LNCaP clone FGC (cell line): ENCODE measurements around the gene LRRC1.

Source experiments
- DNase-seq: peaks from one replicate; pipeline ENCODE4 v3.0.0-alpha.2; 2011; ENCODE audit warnings: low read depth
- H3K4me3 ChIP-seq: 2 replicates; pipeline ENCODE4 v1.5.1; 2011; ENCODE audit warnings: mild to moderate bottlenecking, low read depth, low read length, control low read depth
- CTCF ChIP-seq: IDR thresholded peaks from 2 replicates; pipeline ENCODE4 v1.5.1; 2012; ENCODE audit warnings: mild to moderate bottlenecking; ENCODE audit not compliant: control insufficient read depth, insufficient read depth; ENCODE audit errors: extremely low read depth

LRRC1 gene

GRCh38 chr6:53754330-53754729 lies 40.5 kb upstream of the LRRC1 start:
- no peak overlapping the region for H3K4me3 ChIP-seq
- TF ChIP-seq CTCF: no peak
- DNase-seq: no peak

GRCh38 chr6:53756396-53756795 lies 38.4 kb upstream of the LRRC1 start:
- no peak overlapping the region for H3K4me3 ChIP-seq
- DNase-seq: no peak

GRCh38 chr6:53758496-53758895 lies 36.3 kb upstream of the LRRC1 start:
- TF ChIP-seq CTCF: no peak
- no peak for DNase-seq
- no peak overlapping the region for H3K4me3 ChIP-seq

More at GRCh38 chr6:53756396-53756795, 38.4 kb upstream of the LRRC1 start:
- no peak for TF ChIP-seq CTCF

- TF ChIP-seq CTCF: no peak
- DNase-seq: no peak
- H3K4me3 ChIP-seq: no peak overlapping the region
Observed at GRCh38 chr6:53761036-53761435, 33.8 kb upstream of the LRRC1 start.

GRCh38 chr6:53765270-53765669 lies 29.5 kb upstream of the LRRC1 start:
- no peak overlapping the region for H3K4me3 ChIP-seq
- no peak for DNase-seq
- no peak for TF ChIP-seq CTCF

GRCh38 chr6:53766930-53767329 lies 27.9 kb upstream of the LRRC1 start:
- no peak for DNase-seq
- H3K4me3 ChIP-seq: no peak overlapping the region
- TF ChIP-seq CTCF: no peak

GRCh38 chr6:53767941-53768340 lies 26.9 kb upstream of the LRRC1 start:
- no peak for TF ChIP-seq CTCF
- H3K4me3 ChIP-seq: no peak overlapping the region
- DNase-seq: no peak
